ENCODE data around the gene ANO4.

ANO4 gene

GRCh38 chr12:100964028-100964427 lies 169.5 kb downstream of the ANO4 start:
- intact Hi-C loops (cut with DNase I; ENCODE audit: low total_unique reads), result no loop called here
- Histone ChIP-seq H3K4me3 (no peak overlapping the region), H3K27ac (no peak overlapping the region), H3K4me1 (peaks cover 0 to 5% (median 0%) of the 10 kb centered on the region in 4 donors), H3K27me3 (no peaks in the 10 kb centered on the region), H3K36me3 (no peaks in the 10 kb centered on the region), H3K9me3 (no peaks in the 10 kb centered on the region)
- no peak for DNase-seq
- TF ChIP-seq CTCF (IDR thresholded peaks at IDR 0.05), result no peak

- H3K36me3 ChIP-seq, result no peaks in the 10 kb centered on the region
- no peak overlapping the region for H3K4me3 ChIP-seq
- H3K9me3 ChIP-seq, result no peaks in the 10 kb centered on the region
- intact Hi-C loops (cut with DNase I; ENCODE audit: low total_unique reads), result no loop called here
- no peak for DNase-seq
- H3K4me1 ChIP-seq, result no peaks in the 10 kb centered on the region
- no peak for TF ChIP-seq CTCF (IDR thresholded peaks at IDR 0.05)
- H3K27ac ChIP-seq, result no peak overlapping the region
- H3K27me3 ChIP-seq, result no peaks in the 10 kb centered on the region
These were observed 172.6 kb downstream of the ANO4 start for GRCh38 chr12:100967189-100967588.

DNA sequence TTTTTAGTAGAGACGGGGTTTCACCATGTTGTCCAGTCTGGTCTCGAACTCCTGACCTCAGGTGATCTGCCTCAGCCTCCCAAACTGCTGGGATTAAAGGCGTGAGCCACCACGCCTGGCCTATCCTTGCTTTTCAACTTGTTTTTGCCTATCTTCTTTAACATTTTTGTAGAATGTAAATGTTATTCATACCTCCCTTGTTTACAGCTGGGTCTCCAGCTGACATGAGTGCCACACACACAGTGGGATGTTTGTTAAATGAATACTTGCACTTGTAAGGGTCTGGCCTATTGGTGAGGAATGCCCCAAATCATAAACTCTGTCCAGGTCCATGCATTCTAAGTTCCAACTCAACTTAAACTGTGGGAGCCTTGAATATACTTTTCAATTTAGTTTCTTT lies 176.3 kb downstream of the ANO4 start:
- Histone ChIP-seq H3K4me3 (no peak overlapping the region), H3K27ac (no peak overlapping the region), H3K36me3 (no peaks in the 10 kb centered on the region), H3K27me3 (no peaks in the 10 kb centered on the region), H3K4me1 (no peaks in the 10 kb centered on the region), H3K9me3 (no peaks in the 10 kb centered on the region)
- no peak for TF ChIP-seq CTCF (IDR thresholded peaks at IDR 0.05)
- intact Hi-C loops (cut with DNase I; ENCODE audit: low total_unique reads), result no loop called here
- DNase-seq, result no peak

- H3K27me3 ChIP-seq, result no peaks in the 10 kb centered on the region
- intact Hi-C loops (cut with DNase I; ENCODE audit: low total_unique reads), result no loop called here
- no peak for TF ChIP-seq CTCF (IDR thresholded peaks at IDR 0.05)
- no peaks in the 10 kb centered on the region for H3K9me3 ChIP-seq
- no peak for DNase-seq
- no peak overlapping the region for H3K27ac ChIP-seq
- no peak overlapping the region for H3K4me3 ChIP-seq
- no peaks in the 10 kb centered on the region for H3K4me1 ChIP-seq
- no peaks in the 10 kb centered on the region for H3K36me3 ChIP-seq
These were observed 177.5 kb downstream of the ANO4 start for GRCh38 chr12:100972121-100972520.

GRCh38 chr12:100974341-100974740 lies 179.8 kb downstream of the ANO4 start:
- no peak for TF ChIP-seq CTCF (IDR thresholded peaks at IDR 0.05)
- Histone ChIP-seq H3K27me3 (no peaks in the 10 kb centered on the region), H3K36me3 (no peaks in the 10 kb centered on the region), H3K27ac (no peak overlapping the region), H3K4me3 (no peak overlapping the region), H3K4me1 (no peaks in the 10 kb centered on the region), H3K9me3 (no peaks in the 10 kb centered on the region)
- intact Hi-C loops (cut with DNase I; ENCODE audit: low total_unique reads), result no loop called here
- DNase-seq, result no peak

DNA sequence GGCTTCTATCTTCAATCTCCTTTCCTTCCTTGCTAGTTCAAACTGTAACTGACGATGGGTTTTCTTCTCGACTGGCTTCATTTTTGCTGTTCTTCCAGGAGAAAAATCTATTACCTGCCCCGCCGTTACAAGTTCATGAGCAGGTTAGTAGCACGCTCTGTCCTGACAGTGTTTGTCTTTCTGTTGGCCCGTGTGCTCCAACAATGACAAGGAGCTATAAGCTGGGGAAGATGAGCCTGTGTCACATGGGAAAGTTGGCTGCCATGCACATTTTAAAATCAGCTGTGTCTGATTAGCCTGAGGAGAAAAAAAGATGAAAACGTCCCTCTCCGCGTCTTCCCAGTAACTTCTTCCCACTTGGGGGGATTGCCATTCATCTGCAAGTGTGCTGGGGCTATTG lies 180.2 kb downstream of the ANO4 start:
- Histone ChIP-seq H3K4me1 (no peaks in the 10 kb centered on the region), H3K9me3 (no peaks in the 10 kb centered on the region), H3K27ac (no peak overlapping the region), H3K27me3 (no peaks in the 10 kb centered on the region), H3K4me3 (no peak overlapping the region), H3K36me3 (no peaks in the 10 kb centered on the region)
- TF ChIP-seq CTCF (IDR thresholded peaks at IDR 0.05), result no peak
- intact Hi-C loops (cut with DNase I; ENCODE audit: low total_unique reads), result no loop called here
- no peak for DNase-seq

Measured in tibial artery (tissue), 4 donors.